Retinal pigment epithelial cell (primary cell): ENCODE data around the gene LRRC28.

Experiments
- DNase-seq: peaks from one replicate; pipeline ENCODE4 v3.0.0-alpha.2; 2010; ENCODE audit warnings: low read depth
- H3K4me3 ChIP-seq: 2 replicates; pipeline ENCODE4 v1.5.1; 2011; ENCODE audit warnings: mild to moderate bottlenecking, low read length, control low read depth, moderate library complexity
- CTCF ChIP-seq: conservative IDR thresholded peaks from 2 replicates; pipeline ENCODE4 v1.5.1; 2011; ENCODE audit warnings: low read depth, low read length, control low read depth, inconsistent platforms

LRRC28 gene

GRCh38 chr15:99238849-99239248, 12.4 kb upstream of the LRRC28 start:
- TF ChIP-seq CTCF: no peak
- no peak for DNase-seq
- H3K4me3 ChIP-seq: no peak overlapping the region

GRCh38 chr15:99239545-99240198, 11.6 kb upstream of the LRRC28 start:
- no peak overlapping the region for H3K4me3 ChIP-seq
- DNase-seq: no peak
- no peak for TF ChIP-seq CTCF

GRCh38 chr15:99241752-99242151, 9.5 kb upstream of the LRRC28 start:
- no peak for DNase-seq
- H3K4me3 ChIP-seq: no peak overlapping the region
- TF ChIP-seq CTCF: no peak

- no peak for TF ChIP-seq CTCF
- no peak for DNase-seq
- no peak overlapping the region for H3K4me3 ChIP-seq
Observed at GRCh38 chr15:99244306-99244705, 7.0 kb upstream of the LRRC28 start.

GRCh38 chr15:99247062-99247461, 4.2 kb upstream of the LRRC28 start:
- H3K4me3 ChIP-seq: no peak overlapping the region
- DNase-seq: no peak
- TF ChIP-seq CTCF: no peak

- TF ChIP-seq CTCF: no peak
- no peak for DNase-seq
- H3K4me3 ChIP-seq: peak overlapping the region; percentile 90
Observed at GRCh38 chr15:99248000-99248715, 3.1 kb upstream of the LRRC28 start.

- no peak for TF ChIP-seq CTCF
- peak; percentile 66 for DNase-seq
- peak within 1 kb of the TSS; percentile 90 for H3K4me3 ChIP-seq
Observed at GRCh38 chr15:99249270-99249841, 1.9 kb upstream of the LRRC28 start, which contains the start of gene TTC23. TSS of gene TTC23 (minus strand) at chr15:99249581. CDS start at chr15:99228712, 20,869 bp downstream.
